Measurements from ENCODE around the gene RBM47. TPM values are rescaled to one million over a fixed set of nuclear protein-coding genes. Genes with fewer than 3 reads are reported as not detected.

Gene RBM47
- total and polyA plus RNA-seq, 2 experiments from 2014 or later: 35.6 to 139 TPM

DNA sequence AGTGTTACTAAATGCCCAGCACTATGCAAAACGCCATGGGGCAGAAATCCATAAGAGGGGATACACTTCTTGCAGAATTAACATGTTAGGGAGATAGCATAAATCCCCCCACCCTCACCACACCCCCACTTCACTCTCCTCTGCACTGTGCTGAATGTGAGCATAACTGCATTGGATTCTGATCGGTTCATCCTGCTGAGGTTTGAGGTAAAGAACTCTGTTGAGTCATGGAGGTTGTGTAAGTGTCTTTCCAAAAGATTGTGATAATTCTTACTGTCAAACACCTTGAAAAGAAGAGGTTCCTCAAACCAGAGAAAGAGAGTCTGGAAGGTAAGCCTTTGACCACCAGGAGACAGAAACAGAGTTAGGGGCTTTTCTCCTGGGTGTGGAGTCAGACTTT lies 43.6 kb downstream of the RBM47 start:
- no peaks in the 10 kb centered on the region; the same call in 1 of the 2 replicates for H3F3A ChIP-seq (replicated peaks; ENCODE audit: low read depth)
- H3K9me3 Mint-ChIP-seq: no peaks in the 10 kb centered on the region; the same call in 2 of the 3 replicates
- peaks cover 42% of the 10 kb centered on the region for H3K4me1 ChIP-seq (ENCODE audit: insufficient read depth)
- ATAC-seq (no peak), DNase-seq (ENCODE audit: low spot score) (no peak)
- H3K27ac ChIP-seq (ENCODE audit: low read depth): peak overlapping the region; percentile 80
- H3K27me3 ChIP-seq (ENCODE audit: insufficient read depth): no peaks in the 10 kb centered on the region
- H3K27me3 Mint-ChIP-seq (ENCODE audit: insufficient read depth, low read depth, poor library complexity): peaks cover 7% of the 10 kb centered on the region
- no peak overlapping the region for H3K4me3 ChIP-seq
- TF ChIP-seq, protein P1, sequence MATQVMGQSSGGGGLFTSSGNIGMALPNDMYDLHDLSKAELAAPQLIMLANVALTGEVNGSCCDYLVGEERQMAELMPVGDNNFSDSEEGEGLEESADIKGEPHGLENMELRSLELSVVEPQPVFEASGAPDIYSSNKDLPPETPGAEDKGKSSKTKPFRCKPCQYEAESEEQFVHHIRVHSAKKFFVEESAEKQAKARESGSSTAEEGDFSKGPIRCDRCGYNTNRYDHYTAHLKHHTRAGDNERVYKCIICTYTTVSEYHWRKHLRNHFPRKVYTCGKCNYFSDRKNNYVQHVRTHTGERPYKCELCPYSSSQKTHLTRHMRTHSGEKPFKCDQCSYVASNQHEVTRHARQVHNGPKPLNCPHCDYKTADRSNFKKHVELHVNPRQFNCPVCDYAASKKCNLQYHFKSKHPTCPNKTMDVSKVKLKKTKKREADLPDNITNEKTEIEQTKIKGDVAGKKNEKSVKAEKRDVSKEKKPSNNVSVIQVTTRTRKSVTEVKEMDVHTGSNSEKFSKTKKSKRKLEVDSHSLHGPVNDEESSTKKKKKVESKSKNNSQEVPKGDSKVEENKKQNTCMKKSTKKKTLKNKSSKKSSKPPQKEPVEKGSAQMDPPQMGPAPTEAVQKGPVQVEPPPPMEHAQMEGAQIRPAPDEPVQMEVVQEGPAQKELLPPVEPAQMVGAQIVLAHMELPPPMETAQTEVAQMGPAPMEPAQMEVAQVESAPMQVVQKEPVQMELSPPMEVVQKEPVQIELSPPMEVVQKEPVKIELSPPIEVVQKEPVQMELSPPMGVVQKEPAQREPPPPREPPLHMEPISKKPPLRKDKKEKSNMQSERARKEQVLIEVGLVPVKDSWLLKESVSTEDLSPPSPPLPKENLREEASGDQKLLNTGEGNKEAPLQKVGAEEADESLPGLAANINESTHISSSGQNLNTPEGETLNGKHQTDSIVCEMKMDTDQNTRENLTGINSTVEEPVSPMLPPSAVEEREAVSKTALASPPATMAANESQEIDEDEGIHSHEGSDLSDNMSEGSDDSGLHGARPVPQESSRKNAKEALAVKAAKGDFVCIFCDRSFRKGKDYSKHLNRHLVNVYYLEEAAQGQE (IDR thresholded peaks at IDR 0.05; ENCODE audit: unreplicated experiment): no peak
- TF ChIP-seq STAT1 (IDR thresholded peaks at IDR 0.05; ENCODE audit: unreplicated experiment): no peak
- no peak for TF ChIP-seq ZNF114 (CRISPR knock-in tag; IDR thresholded peaks at IDR 0.05)
- TF ChIP-seq, protein P2, sequence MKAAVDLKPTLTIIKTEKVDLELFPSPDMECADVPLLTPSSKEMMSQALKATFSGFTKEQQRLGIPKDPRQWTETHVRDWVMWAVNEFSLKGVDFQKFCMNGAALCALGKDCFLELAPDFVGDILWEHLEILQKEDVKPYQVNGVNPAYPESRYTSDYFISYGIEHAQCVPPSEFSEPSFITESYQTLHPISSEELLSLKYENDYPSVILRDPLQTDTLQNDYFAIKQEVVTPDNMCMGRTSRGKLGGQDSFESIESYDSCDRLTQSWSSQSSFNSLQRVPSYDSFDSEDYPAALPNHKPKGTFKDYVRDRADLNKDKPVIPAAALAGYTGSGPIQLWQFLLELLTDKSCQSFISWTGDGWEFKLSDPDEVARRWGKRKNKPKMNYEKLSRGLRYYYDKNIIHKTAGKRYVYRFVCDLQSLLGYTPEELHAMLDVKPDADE (IDR thresholded peaks at IDR 0.05): no peak
- TF ChIP-seq, protein P3, sequence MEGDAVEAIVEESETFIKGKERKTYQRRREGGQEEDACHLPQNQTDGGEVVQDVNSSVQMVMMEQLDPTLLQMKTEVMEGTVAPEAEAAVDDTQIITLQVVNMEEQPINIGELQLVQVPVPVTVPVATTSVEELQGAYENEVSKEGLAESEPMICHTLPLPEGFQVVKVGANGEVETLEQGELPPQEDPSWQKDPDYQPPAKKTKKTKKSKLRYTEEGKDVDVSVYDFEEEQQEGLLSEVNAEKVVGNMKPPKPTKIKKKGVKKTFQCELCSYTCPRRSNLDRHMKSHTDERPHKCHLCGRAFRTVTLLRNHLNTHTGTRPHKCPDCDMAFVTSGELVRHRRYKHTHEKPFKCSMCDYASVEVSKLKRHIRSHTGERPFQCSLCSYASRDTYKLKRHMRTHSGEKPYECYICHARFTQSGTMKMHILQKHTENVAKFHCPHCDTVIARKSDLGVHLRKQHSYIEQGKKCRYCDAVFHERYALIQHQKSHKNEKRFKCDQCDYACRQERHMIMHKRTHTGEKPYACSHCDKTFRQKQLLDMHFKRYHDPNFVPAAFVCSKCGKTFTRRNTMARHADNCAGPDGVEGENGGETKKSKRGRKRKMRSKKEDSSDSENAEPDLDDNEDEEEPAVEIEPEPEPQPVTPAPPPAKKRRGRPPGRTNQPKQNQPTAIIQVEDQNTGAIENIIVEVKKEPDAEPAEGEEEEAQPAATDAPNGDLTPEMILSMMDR (conservative IDR thresholded peaks at IDR 0.05; ENCODE audit: low read depth in 2 of 2): no peak
- TF ChIP-seq EZH2phosphoT487 (IDR thresholded peaks at IDR 0.05; ENCODE audit: unreplicated experiment): no peak
- TF ChIP-seq CREB1 (CRISPR knock-in tag; IDR thresholded peaks at IDR 0.05; ENCODE audit: low read depth): no peak
- no peak for TF ChIP-seq JUNB (IDR thresholded peaks at IDR 0.05; ENCODE audit: unreplicated experiment)
- no peak for TF ChIP-seq ZNF331 (CRISPR knock-in tag; IDR thresholded peaks at IDR 0.05; ENCODE audit: low read depth)
- no peak for TF ChIP-seq EZH2 (IDR thresholded peaks at IDR 0.05; ENCODE audit: low read depth, unreplicated experiment)
- H3K4me1 Mint-ChIP-seq: peaks cover 54% of the 10 kb centered on the region
- no peaks in the 10 kb centered on the region for H3K9me2 ChIP-seq (ENCODE audit: insufficient read depth)
- H3K36me3 Mint-ChIP-seq (ENCODE audit: low read depth): peaks cover 40% of the 10 kb centered on the region
- no peaks in the 10 kb centered on the region for H3K36me3 ChIP-seq (ENCODE audit: insufficient read depth)
- no peak overlapping the region for H2AFZ ChIP-seq
- no peak overlapping the region for H3K4me3 Mint-ChIP-seq
- H4K20me1 ChIP-seq (replicated peaks; ENCODE audit: insufficient read depth): peaks cover 28% of the 10 kb centered on the region
- peak overlapping the region; percentile 48; the same call in 1 of the 2 replicates for H3K4me2 ChIP-seq
- peak overlapping the region; percentile 84 for H3K27ac Mint-ChIP-seq
- H3K79me2 ChIP-seq (replicated peaks; ENCODE audit: insufficient read depth): peaks cover 98% of the 10 kb centered on the region

Measured in GM23338 (cell line).